ENCODE data around the gene GSTM5. TPM values are rescaled to one million over a fixed set of nuclear protein-coding genes. Genes with fewer than 3 reads are reported as not detected.

Gene GSTM5
- total and polyA plus RNA-seq, 2 of the 13 experiments (the other 11 are each of a cell fraction or from before 2014, with no cell fraction given) = not detected

GRCh38 chr1:109764561-109765482 lies 52.8 kb downstream of the GSTM5 start:
- Histone ChIP-seq H4K20me1 (ENCODE audit: insufficient read depth, low read length) (no peaks in the 10 kb centered on the region), H2AFZ (ENCODE audit: low read length) (no peak overlapping the region), H3K36me3 (replicated peaks in 1 of 2; ENCODE audit: control insufficient read depth in 1 of 2, insufficient read depth in 2 of 2, low read length in 2 of 2) (no peaks in the 10 kb centered on the region; a peak in 1 of 5 replicates), H3K4me2 (ENCODE audit: low read depth, low read length) (peak overlapping the region; percentile 92; the same call in 1 of the 2 replicates), H3K4me3 (replicated peaks in 1 of 3; ENCODE audit: insufficient read depth in 1 of 3, low read depth in 2 of 3, low read length in 3 of 3) (peak overlapping the region in 1 of 3 experiments; percentile 88; a peak in 3 of 6 replicates), H3K4me1 (ENCODE audit: insufficient read depth, low read length) (peaks cover 76% of the 10 kb centered on the region), H3K27me3 (ENCODE audit: control insufficient read depth in 1 of 2, insufficient read depth in 2 of 2, low read length in 2 of 2) (peaks cover 0 to 7% of the 10 kb centered on the region in 2 experiments; a peak in 3 of 5 replicates), H3K9me3 (ENCODE audit: low read length) (no peaks in the 10 kb centered on the region), H3K27ac (ENCODE audit: extremely low read length, insufficient read depth, low read length) (peak overlapping the region; percentile 74), H3K9ac (ENCODE audit: insufficient read depth, low read depth, low read length) (peak overlapping the region; percentile 80; the same call in 1 of the 2 replicates), H3K79me2 (ENCODE audit: insufficient read depth, low read length) (peaks cover 24% of the 10 kb centered on the region)
- TF ChIP-seq, protein P1, sequence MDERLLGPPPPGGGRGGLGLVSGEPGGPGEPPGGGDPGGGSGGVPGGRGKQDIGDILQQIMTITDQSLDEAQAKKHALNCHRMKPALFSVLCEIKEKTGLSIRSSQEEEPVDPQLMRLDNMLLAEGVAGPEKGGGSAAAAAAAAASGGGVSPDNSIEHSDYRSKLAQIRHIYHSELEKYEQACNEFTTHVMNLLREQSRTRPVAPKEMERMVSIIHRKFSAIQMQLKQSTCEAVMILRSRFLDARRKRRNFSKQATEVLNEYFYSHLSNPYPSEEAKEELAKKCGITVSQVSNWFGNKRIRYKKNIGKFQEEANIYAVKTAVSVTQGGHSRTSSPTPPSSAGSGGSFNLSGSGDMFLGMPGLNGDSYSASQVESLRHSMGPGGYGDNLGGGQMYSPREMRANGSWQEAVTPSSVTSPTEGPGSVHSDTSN (CRISPR knock-in tag; IDR thresholded peaks at IDR 0.05) = no peak
- 0 out of 2 replicates have a peak, but pooled peaks have one; percentile 25 for TF ChIP-seq DZIP1 (CRISPR knock-in tag; IDR thresholded peaks at IDR 0.05)
- ChIA-PET CTCF (ENCODE audit: low intra/inter-chr PET ratio, low total read pairs) (no interaction called here), POLR2A (interaction anchor here (0.9 to 2.3 kb wide), 20 partner anchors 7 to 265 kb away, joined by 3 to 18 read pairs (median 4); partner anchors contain the start of genes AHCYL1, AMIGO1, GNAI3 and GSTM3)
- BruUV-seq (replicated peaks) = no TSS peak
- ATAC-seq (no peak), FAIRE-seq (no peak), DNase-seq (ENCODE audit: low spot score) (no peak)
- intact Hi-C loops (cut with micrococcal nuclease; ENCODE audit: unreplicated experiment) (no loop called here), in situ Hi-C loops (cut with HindIII; ENCODE audit: extremely low pct_ligation_motif_present, low pct_unique_long_range_greater_than_20kb) (no loop called here)
- WGBS (ENCODE audit: low lambda C conversion rate) = 92% methylated on average over 11 of the region's 13 CpGs

Measured in HepG2 (cell line).